IPS-NIHi7 (cell line): ENCODE results near the gene TXNDC5.

ENCODE experiments used
- DNase-seq: peaks from one replicate; pipeline ENCODE4 v3.0.0; 2012; ENCODE audit warnings: mixed read lengths; ENCODE audit errors: extremely low spot score

The TXNDC5 gene

DNA sequence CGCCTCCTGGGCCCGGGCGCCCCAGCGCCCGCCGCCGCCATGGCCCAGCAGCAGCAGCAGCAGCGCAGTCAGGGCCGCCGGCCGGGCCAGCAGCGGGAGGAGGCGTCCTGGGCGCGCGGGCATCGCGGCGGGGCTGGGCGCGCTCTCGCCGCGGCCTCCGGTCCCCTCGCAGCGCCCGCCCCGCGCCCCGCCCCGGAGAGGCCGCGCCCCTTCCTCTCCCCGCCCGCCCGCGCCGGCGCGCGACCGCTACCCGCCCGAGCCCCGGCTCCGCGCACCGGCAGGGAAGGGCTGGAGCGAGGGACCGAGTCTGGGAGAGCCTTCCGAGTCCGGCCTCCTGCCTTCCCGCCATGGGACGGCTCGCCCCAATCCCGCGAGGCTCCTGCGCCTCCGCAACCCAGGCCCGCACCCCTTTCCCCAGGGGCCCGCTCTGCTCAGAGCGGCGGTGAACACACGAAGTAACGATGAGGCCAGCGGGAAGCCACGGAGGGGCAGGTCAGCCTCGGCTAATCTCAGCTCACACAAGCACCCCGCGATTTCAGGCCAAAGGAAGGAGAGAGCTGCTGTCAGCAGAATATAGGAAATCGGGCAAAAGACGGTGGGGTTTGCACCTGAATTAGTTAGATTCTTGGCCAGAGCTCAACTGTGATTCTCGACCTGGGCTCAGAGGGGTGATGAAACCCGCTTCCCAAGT is at the start of gene TXNDC5:
TSS of gene TXNDC5 (minus strand) at position 135 of the 691 bp plus-strand sequence. CDS start at position 123, 12 bp downstream.
- DNase-seq: peak; percentile 94

DNA sequence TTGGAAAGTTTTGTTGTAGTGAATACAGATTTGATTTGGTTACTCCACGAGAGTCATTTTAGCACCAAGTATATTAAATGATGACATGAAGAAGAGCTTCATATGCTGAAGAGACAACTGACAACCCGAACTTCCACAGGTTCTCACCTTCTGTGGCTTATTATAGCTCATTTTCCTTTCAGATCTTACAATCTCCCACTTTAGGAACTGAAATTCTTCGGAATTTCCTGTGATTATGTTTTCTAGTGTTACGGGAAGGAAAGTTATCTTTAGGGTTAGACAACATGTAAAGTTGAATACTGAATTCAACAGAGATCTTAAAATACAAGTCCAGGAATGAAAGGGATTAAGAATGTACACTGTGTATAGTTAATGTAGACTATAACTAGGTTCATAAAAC is 49.6 kb upstream of the TXNDC5 start:
- DNase-seq: no peak

DNA sequence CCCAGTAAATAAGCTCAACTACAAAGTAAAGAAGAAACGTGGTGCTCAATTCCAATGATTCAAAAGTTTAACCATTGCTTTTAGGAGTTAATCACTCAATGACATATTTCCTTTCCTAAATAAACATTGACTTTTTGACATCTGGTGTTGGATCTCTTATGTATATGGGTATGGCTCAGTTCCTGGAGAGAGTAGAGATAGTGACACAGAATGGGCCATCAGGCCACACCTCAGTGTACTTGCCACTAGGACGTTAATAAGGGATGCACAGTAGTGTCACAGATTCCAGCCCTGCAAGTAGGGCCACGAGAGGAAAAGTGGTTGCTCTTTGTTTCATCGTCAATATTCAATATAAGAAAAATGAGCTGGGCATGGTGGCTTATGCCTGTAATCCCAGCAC is 48.9 kb upstream of the TXNDC5 start:
- no peak for DNase-seq

DNA sequence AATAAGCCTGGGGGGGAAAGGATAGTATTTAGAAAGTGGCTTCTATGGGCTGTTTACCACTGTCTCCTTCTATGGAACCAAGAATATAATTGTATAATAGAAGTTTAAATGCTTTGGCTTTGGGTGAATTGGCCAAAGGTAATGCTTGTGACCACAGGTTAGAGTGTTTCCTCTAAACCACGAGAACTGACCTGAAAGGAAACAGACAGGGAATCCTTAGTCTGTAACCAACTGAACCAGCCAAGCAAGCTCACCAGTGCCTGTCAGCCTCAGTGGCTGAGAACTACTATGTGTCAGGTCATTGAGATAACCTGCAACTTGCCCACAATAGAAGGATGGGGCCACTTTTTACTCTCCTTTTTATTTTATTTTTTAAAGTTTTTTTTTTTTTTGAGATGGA is 47.9 kb upstream of the TXNDC5 start:
- DNase-seq: no peak

DNA sequence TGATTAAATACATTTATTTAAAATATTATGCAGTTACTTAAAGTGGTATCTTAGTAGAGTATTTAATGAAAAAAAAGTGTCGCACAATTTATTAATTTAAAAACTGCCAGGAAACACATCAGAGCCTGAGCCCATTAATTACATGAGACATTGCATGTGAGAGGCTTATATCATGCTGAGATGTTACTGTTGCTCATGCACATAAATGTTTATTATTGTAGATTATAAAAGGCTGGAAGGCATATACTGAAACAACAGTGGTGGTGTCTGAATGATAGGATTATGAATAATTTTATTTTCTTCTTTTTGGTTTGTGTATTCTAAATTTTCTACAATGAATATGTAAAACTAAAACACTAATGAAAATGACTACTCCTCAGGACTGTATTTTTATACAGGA is 45.7 kb upstream of the TXNDC5 start:
- no peak for DNase-seq

DNA sequence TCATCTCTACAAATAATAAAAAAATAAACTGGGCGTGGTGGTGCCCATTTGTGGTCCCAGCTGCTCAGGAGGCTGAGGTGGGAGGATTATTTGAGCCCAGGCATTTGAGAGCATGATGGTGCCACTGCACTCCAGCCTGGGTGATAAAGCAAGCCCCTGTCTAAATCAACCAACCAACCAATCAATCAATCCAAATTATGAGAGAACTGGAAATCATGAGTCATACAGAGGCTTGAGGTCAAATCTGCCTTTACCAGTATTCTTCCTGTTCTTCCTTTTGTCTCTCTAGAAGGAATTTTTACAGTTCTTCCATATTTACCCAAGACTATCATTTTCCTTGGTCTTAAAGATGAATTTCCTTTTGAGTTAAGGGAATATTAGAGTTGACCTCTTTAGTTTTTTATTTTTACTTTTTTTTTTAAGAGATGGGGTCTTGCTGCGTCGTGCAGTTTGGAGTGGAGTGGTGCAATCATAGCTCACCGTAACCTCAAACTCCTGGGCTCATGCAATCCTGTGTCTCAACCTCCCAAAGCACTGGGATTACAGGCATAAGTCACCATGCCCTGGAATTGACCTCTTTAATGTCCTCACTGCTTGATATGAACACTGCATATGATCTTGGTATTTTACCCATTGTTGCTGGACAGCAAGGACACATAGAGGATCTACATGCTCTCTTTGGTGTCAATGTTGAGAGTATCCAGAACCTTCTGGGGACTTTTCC is 44.1 kb upstream of the TXNDC5 start:
- DNase-seq: no peak

DNA sequence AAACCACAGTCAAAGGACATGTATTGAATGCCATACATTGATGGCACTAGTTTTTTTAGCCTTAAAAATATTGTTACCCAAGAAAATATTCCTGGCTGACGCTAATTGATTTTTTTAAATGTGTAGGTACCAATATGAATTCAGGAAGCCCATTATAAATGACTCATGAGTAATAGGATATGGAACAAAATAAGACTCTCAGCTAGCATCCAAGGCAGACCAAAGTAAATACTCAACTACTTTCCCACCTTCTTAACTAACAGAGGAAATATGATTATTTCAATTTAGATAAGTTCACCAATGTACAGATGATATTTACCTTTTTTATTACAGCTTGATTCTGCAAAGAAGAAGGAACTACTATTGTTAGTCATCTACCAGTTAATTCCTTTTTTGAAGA is 43.2 kb upstream of the TXNDC5 start:
- no peak for DNase-seq

DNA sequence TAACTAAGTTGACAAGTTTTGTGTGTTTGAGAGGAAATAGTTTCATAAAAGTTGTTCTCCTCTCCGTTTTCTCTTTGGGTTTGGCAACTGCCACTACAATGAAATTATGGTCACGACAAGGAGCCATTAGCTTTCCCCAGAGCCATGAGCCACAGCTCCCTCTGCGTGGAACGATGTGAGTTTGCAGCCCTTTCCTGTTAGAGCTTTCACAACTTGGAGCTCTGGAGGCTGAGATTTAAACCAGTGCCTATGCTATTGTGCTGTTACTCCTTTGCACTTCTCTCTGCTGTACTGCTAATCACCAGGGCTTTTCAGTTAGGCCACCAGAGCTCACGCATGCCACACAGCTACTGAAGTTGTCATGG is 29.3 kb upstream of the TXNDC5 start:
- no peak for DNase-seq

DNA sequence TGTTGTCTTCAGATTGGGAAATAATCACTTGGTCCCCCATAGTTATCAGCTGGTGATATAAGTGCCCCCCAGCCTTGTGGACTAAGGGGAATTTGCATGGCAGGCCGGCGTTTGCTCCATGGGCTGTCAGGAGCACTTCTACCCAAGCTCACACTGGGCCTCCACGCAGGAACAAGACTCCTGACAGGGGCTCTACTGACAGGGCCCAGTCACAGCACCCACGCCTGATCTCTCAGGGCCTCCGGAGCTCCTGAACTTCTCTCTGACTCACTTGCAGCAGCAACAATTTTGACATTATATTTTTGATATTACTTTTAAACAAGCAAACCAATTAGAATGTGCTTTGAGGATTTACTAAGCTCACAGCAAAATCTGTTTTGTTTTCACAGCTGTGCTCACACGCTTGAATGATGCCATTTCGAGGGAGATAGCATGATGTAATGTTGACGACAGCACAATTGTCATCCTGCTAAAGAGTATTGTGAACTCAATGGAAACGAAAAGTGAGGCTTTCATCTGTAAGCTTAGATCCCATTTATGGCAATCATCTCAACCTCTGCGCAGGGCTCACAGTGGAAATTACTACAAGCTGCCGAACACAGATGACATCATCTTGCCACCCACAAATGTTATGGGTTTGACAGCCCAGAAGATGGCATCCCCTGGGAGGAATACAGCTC is 28.7 kb upstream of the TXNDC5 start:
- DNase-seq: no peak

DNA sequence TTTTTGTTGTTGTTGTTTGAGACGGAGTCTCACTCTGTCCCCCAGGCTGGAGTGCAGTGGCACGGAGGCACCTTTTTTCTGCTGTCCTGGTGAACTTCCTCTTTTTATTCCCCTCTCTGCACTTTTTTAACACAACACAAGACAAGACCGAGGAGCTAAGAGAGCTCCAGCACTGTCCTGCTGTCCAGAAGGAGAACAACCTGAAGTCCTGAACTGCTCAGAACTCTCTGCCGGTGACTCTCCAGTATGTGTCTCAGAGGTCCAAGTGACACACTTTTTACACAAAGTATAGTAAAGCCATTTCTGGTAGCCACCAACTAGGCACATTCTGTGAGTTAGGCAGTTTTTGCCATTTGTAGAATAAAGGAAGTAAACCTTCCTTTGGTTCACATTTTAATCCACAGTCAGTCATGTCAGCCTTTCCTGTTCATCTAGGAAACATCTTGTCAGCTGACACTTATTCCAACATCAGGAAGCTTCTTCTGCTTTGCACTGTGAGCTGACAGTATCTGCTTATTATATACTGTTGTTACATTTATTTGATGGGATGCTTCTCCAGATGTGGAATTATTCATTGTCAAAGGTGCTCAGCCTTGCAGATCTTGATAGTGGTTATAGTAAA is 28.1 kb upstream of the TXNDC5 start:
- no peak for DNase-seq

DNA sequence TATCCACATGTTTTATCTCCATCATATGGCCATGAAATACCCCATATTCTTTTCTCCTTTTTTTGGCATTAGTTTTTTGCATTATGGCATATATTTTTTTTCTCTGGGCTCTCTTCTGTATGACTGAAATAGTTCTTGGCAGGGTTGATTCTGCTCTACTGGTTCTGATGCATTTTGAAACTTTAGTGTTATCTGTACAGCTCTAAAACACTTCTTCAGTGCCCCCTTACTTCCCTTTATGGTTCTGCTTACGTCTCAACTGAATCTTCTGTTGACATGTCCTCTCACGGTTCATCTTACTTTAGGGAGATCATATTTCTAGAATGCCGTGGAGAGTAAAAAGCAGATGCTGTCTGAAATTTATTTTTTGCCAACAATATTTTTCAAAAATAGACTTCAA is 23.2 kb upstream of the TXNDC5 start:
- DNase-seq: no peak

DNA sequence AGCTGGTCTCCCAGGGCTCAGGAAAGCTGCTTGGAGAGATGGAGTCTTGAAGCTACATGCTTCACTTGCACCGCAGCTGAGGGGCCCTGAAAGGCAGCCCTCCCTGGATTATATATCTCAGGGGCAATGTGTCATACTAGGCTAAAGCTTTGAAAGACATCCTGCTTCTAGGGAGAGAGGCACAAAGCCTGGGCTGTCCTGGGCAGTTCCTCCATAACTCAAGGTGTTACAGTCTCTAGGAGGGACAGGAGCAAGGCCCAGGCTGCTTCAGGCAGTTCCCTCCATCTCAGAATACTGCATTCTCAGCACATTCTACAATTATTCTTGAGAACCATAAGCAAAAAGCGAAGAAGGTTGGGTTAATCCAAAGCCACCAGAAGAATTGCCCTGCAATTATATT is 22.0 kb upstream of the TXNDC5 start:
- no peak for DNase-seq

DNA sequence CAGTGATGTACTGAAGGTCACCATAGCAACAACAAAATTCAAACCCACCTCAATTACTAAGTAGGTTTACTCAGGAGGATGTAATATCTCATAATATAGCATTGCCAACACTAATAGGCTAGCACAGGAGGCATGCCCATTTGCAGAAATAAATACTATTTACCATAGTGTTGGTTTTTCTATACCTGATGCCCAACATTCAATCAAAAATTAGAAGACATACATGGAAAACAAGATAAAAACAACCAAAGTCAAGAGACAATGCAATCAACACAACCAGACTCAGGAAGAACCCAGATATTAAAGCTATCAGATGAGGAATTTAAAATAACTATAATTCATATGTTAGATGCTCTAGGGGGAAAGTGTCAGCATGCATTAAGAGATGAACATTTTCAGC is 14.3 kb upstream of the TXNDC5 start:
- no peak for DNase-seq

DNA sequence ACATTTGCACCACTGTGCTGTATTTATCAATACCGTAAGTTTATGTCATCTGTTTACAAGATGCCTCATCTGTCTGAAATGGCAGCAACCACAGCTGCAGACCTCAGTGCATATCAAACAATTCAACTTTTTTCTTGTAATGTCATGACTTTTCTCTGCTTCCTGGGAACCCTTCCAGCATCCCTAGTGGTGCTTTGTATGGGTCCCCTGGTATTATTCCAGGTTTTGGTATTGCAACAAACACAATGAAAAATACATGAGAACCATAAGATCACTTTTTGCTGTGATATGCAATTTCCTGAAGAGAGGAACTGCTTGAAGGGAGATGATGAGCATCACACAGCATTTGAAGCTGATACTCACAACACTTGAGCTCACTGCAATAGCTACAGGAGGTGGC is 12.0 kb upstream of the TXNDC5 start:
- DNase-seq: no peak

DNA sequence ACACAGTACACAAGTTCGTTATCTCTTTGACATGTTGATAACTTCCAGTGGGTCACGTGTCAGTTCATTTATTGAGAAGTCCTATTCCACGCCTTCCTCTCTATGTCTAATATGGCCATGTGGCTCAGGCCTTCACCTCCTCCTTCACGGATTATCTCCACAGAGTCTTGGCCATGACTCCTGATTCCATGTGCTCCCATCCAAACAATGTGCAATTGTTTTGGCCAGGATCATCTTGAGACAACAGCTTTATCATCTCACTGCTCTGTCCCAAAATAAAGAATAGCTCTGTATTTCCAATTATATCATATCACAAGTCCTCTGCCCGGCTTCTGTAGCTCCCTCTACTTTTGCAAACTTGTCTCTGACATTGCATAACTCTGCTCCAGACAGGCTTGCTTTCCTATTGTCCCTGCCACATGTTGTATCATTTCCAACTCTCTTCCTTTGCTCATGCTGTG is 11.1 kb upstream of the TXNDC5 start:
- no peak for DNase-seq

DNA sequence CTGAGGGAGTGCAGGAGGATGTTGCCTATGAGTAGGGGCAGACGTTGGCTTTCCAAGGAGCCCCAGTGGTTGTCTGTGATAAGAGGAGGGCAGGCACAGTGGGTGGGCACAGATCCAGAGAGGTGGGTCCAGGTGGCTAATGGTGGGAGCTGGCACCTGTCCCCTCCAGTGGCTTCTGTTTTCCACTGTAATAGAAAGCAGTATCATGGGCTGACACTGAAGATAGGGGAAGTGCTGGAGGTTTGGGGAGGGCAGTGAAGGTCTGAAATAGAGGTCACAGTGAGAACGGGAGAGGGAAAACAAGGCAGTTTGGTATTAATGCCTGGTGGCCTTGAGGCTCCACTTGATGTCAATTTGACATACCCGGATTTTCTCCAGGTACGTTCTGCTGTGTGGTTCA is 10.5 kb upstream of the TXNDC5 start:
- no peak for DNase-seq

DNA sequence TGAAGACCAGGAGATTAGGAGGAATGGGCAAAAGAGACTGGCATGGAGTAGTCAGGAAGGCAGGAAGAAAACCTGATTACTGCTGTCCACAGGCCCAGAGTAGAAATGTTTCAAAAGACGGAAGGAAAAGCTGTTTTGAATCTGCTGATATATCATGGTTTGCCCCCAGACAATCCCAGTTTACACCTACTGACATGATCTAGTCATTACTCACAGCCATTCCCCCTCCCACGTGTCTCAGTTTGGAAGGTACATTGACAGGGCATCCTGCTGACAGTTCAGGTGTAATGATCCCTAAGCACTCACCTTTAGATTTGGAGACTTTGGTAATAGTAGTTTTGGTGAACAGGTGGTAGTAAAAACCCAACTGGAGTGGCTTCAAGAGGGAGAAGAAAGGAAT is 9.8 kb upstream of the TXNDC5 start:
- no peak for DNase-seq

DNA sequence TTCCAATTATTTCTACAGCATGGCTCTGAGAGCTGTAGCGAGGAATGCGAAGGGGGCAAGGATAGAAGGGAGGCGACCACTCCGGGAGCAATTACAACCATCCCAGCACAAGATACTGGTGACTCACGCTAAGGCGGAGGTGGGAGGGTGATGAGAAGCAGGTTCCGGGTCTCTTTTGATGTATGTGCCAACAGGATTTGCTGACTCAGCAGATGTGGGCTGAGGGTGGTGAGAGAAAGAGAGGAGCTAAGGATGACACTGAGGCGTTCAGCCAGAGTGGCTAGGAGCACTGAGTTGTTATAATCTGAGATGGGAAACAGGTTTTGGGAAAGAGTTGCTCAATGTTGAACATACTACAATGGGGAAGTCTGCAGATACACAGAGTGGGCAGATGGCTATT is 9.3 kb upstream of the TXNDC5 start:
- DNase-seq: peak; percentile 32

DNA sequence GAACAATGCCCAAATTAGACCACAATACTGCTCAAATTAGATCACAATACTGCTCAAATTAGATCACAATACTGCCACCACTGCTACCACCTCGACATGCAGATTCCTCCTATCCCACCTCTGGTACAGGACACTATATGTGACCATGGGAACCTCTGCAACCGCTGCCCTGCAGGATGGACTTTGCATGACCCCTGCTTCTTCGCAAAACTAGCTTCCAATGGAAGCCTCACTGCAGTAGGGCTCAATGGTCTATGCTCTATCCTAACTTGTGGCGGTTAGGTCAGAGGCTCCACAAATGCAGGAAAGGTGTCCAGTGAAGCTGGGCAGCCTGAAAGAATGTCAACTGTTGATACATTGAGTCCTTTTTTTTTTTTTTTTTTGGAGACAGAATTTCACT is 7.8 kb upstream of the TXNDC5 start:
- DNase-seq: no peak

DNA sequence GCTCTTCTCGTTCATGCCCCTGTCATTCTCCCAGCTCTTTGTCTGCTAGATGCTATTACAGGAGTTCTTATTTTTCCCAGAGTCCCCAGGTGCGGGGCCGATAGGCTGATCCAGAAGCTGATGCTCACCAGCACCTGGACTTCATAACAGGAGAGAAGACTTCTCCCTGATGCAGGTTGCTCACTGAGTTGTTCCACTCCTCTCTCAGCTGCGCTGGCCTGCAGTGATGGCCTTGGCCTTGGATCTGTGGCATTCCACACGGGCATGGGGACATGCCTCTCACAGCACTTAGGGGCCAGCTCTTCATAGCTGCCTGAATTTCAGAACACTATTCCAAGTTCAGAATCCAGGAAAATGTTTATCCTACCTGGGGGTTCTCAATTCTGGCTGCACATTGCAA is 7.1 kb upstream of the TXNDC5 start:
- no peak for DNase-seq

DNA sequence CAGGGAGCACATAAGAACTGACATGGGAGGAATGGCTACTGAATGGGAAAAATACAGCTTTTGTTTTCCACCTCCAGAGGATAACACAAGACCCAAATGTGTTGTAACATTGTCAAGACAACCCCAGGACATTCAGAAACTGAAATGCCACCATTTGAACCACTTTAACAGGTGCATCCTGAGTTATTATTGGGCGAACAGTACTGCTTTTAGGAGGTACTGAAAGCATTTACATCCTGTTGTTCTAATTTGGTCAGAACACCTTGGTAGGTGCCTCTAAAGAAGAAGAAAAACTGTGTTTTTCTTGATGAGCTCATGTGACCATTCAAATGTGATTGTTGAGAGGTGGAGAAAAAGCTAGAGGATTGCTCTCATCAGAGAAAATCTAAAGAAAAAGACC is 6.4 kb upstream of the TXNDC5 start:
- no peak for DNase-seq

DNA sequence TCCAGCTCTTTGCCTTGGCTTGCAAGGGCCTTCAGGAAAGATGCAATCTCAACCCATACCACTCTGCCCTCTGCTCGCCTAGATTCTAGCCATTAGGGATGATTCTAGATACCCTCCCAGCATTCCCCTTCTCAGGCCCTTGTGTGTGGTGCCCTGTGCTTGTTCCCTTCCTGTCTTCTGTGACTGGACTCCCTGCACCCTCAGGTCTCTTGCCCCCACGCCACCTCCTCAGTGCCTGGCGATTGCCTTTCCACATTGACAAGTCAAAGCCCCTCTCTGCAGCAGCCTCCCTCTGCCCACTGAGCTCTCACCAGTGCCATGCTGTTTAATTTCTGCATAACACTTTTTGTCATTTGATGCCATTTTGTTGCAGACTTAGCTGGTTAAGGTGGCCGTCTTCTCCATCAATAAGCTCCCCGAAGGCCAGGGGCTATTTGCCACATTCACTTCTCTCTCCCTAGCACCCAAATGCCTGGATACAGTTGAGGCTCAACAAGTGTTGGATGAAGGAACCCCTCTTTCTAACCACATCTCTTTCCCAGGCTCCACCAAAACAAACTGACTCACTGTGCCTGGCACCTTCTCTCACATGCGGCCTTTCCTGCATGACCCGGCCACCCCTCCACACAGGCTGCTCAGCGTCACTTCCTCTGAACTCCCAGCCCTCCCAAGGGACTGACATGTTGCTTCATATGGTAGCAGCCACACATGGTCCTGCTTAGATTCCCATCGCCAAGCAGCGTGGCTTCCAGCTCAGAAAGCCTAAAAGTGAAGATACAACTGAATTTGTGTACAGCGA is 4.6 kb upstream of the TXNDC5 start:
- DNase-seq: no peak
